Fibroblast of pulmonary artery (primary cell): ENCODE measurements around the gene MYOM1.
A peak's percentile ranks its signal among the peaks of the same experiment; 100 is the strongest.

Experiments used
- DNase-seq: peaks from one replicate; pipeline ENCODE4 v3.0.0-alpha.2; 2010; ENCODE audit warnings: low read depth
- H3K4me3 ChIP-seq: replicated peaks from 2 replicates; pipeline ENCODE4 v1.5.1; 2011; ENCODE audit warnings: low read depth, mild to moderate bottlenecking, control low read depth, low read length, moderate library complexity
- CTCF ChIP-seq: IDR thresholded peaks from 2 replicates; pipeline ENCODE4 v1.5.1; 2011; ENCODE audit warnings: mild to moderate bottlenecking, control low read depth, low read length, inconsistent platforms; ENCODE audit errors: missing control alignments

MYOM1 gene

GRCh38 chr18:3121259-3121658 is 98.5 kb downstream of the MYOM1 start:
- no peak for TF ChIP-seq CTCF
- peak; percentile 21 for DNase-seq

GRCh38 chr18:3120356-3120755 is 99.4 kb downstream of the MYOM1 start:
- H3K4me3 ChIP-seq = no peak overlapping the region
- no peak for TF ChIP-seq CTCF
- no peak for DNase-seq

More at GRCh38 chr18:3121259-3121658, 98.5 kb downstream of the MYOM1 start:
- H3K4me3 ChIP-seq = no peak overlapping the region

GRCh38 chr18:3119401-3120341 is 100.1 kb downstream of the MYOM1 start:
- no peak for TF ChIP-seq CTCF
- H3K4me3 ChIP-seq = no peak overlapping the region
- no peak for DNase-seq

GRCh38 chr18:3118195-3119010 is 101.4 kb downstream of the MYOM1 start:
- DNase-seq = no peak
- no peak for TF ChIP-seq CTCF
- no peak overlapping the region for H3K4me3 ChIP-seq

GRCh38 chr18:3117493-3118192 is 102.1 kb downstream of the MYOM1 start:
- TF ChIP-seq CTCF = no peak
- no peak for DNase-seq
- no peak overlapping the region for H3K4me3 ChIP-seq

GRCh38 chr18:3115447-3116030 is 104.2 kb downstream of the MYOM1 start:
- TF ChIP-seq CTCF = no peak
- no peak overlapping the region for H3K4me3 ChIP-seq
- no peak for DNase-seq
